HepG2 (cell line): ENCODE data around the gene NADK2. TPM values are rescaled to one million over a fixed set of nuclear protein-coding genes. Genes with fewer than 3 reads are reported as not detected.

Experiments
- ARNT ChIP-seq: fragments of 450-650 bp; IDR thresholded peaks from 2 replicates; pipeline ENCODE4 v1.6.1; 2017
- EZH2 ChIP-seq: conservative IDR thresholded peaks from 2 replicates; pipeline ENCODE4 v1.6.1; 2012; ENCODE audit warnings: mild to moderate bottlenecking, low read depth, low read length, moderate library complexity
- FOXK2 ChIP-seq: fragments of 450-650 bp; IDR thresholded peaks from 2 replicates; pipeline ENCODE4 v1.6.1; 2016
- HNRNPLL ChIP-seq: fragments of 200-400 bp; formaldehyde crosslinking; IDR thresholded peaks from 2 replicates; pipeline ENCODE4 v1.6.1; 2017; ENCODE audit warnings: mild to moderate bottlenecking, low read depth, low read length; ENCODE audit not compliant: poor library complexity, severe bottlenecking
- NR2F6 ChIP-seq, 2 experiments: IDR thresholded peaks; 2 replicates each; pipeline ENCODE4 v1.6.1; 2016; ENCODE audit warnings: antibody characterized with exemption in 1 of 2, mild to moderate bottlenecking in 1 of 2
- PAF1 ChIP-seq: IDR thresholded peaks from 2 replicates; pipeline ENCODE4 v1.6.1; 2016; ENCODE audit warnings: missing genetic modification reagents, missing compliant biosample characterization
- PHF21A ChIP-seq: sonication (generic); formaldehyde crosslinking; IDR thresholded peaks from 2 replicates; pipeline ENCODE4 v1.5.0; 2020; ENCODE audit warnings: mild to moderate bottlenecking, missing genetic modification reagents
- POLR2A ChIP-seq, 2 experiments: IDR thresholded peaks; 2 replicates each; pipeline ENCODE4 v1.6.1; 2011; ENCODE audit warnings: low read depth in 2 of 2, low read length in 2 of 2, mild to moderate bottlenecking in 1 of 2, moderate library complexity in 1 of 2; ENCODE audit not compliant: insufficient read depth in 1 of 2
- ZMYM4 ChIP-seq: sonication (generic); formaldehyde crosslinking; IDR thresholded peaks from 2 replicates; pipeline ENCODE4 v1.8.1; 2023; ENCODE audit warnings: mild to moderate bottlenecking, missing genetic modification reagents
- ZNF230 ChIP-seq: sonication (generic); formaldehyde crosslinking; IDR thresholded peaks from 2 replicates; pipeline ENCODE4 v1.4.0; 2020; ENCODE audit warnings: mild to moderate bottlenecking, missing genetic modification reagents
- ZNF326 ChIP-seq: sonication (generic); formaldehyde crosslinking; IDR thresholded peaks from 2 replicates; pipeline ENCODE4 v1.4.0; 2020; ENCODE audit warnings: missing genetic modification reagents, borderline replicate concordance
- ZNF660 ChIP-seq: sonication (generic); formaldehyde crosslinking; IDR thresholded peaks from 2 replicates; pipeline ENCODE4 v1.5.1; 2020; ENCODE audit warnings: mild to moderate bottlenecking, low read depth, missing genetic modification reagents, borderline replicate concordance
- ZSCAN29 ChIP-seq: sonication (generic); formaldehyde crosslinking; conservative IDR thresholded peaks from 2 replicates; pipeline ENCODE4 v1.4.0; 2020; ENCODE audit warnings: mild to moderate bottlenecking, missing genetic modification reagents
- polyA plus RNA-seq, 8 experiments: library from polyadenylated mRNA; depleted of rRNA in 3 of 8; stranded (reverse) in 7 of 8; unstranded in 1 of 8; fragments of >200 nt; fragmentation: Illumina TruSeq in 4 of 8; extraction: Trizol in 4 of 8; gene quantifications; 2 replicates each; pipeline versions ENCODE4 v1.2.1 to v1.2.3, GENCODE V29; 2011 to 2016; ENCODE audit warnings: low read depth in 4 of 8, missing spikeins in 1 of 8, mixed read lengths in 1 of 8; ENCODE audit not compliant: insufficient read depth in 1 of 8
- total RNA-seq, 5 experiments: library from RNA; depleted of rRNA; stranded (reverse); fragments of >200 nt; fragmentation: Illumina TruSeq; extraction: Trizol; gene quantifications; 2 replicates each; pipeline ENCODE4 v1.2.3, GENCODE V29; 2016; ENCODE audit warnings: low read depth in 1 of 5
- TF ChIP-seq, protein P1 (sequence below): sonication (generic); formaldehyde crosslinking; conservative IDR thresholded peaks from 2 replicates; pipeline ENCODE4 v1.8.1; 2023; ENCODE audit warnings: missing genetic modification reagents
- TF ChIP-seq, protein P2 (sequence below): IDR thresholded peaks from 2 replicates; pipeline ENCODE4 v1.6.1; 2016; ENCODE audit warnings: low read depth
- TF ChIP-seq, protein P3 (sequence below): IDR thresholded peaks from 2 replicates; pipeline ENCODE4 v1.6.1; 2012; ENCODE audit warnings: low read depth, low read length, improper control_type of control experiment
- TF ChIP-seq, protein P4 (sequence below): sonication (generic); formaldehyde crosslinking; IDR thresholded peaks from 2 replicates; pipeline ENCODE4 v1.5.1; 2020; ENCODE audit warnings: mild to moderate bottlenecking, missing genetic modification reagents, borderline replicate concordance
- TF ChIP-seq, protein P5 (sequence below): sonication (generic); formaldehyde crosslinking; IDR thresholded peaks from 2 replicates; pipeline ENCODE4 v1.4.0; 2020; ENCODE audit warnings: low read depth, mild to moderate bottlenecking, missing genetic modification reagents

NADK2 gene
- total and polyA plus RNA-seq, 2 of the 13 experiments (the other 11 are each of a cell fraction or from before 2014, with no cell fraction given): 13.9 to 71.4 TPM

DNA sequence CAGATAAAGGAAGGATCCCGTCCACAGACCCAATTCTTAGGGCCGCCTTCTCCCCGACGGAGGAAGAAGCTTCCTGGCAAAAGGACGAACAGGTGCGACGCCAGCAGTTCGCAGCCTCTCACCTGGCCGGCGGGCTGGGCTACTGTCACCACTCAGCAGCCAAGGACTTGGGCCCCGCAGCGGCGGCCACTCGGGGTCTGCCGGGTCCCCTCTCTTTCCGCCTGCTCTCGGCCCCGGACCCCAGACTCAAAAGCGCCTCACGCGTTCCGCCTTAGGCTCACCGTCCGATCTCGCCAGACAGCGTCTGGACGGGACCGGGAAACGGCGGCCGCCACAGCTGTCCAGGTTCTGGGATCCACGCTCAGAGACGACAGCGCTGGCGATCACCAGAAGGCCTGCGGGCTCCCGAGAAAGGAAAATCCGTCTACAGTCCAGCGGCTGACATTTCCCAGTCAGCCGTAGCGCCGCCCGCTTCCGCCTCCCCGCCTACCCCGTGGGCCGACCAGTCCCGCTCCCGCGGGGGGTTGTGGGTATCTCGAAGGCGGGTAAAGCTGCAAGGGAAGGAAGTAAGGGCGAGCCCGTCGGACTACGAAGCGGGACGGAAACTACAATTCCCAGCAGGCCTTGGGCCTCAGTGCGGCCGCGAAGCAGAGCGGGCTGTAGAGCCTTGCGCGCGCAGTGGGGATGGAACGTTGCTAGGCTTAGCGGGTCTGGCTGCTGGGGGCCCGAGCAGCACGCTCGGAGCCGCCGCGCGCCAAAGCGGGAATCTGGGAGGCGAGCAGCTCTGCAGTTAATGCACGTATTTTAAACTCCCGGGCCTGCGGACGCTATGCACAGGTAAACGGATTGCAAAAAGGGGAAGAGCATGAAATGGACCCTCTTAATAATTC is 90.0 kb downstream of the NADK2 start, which contains the start of the genes LMBRD2 and SKP2 (continued):
- TF ChIP-seq PAF1 (CRISPR knock-in tag) (no peak), POLR2A (IDR thresholded peaks at IDR 0.05; ENCODE audit: insufficient read depth in 1 of 2, low read depth in 2 of 2, low read length in 2 of 2) (peak; percentile 72 to 81), ZNF326 (no peak), HNRNPLL (peak; percentile 82), ARNT (no peak), ZNF230 (peak; percentile 63; the same call in 1 of the 2 replicates), FOXK2 (0 out of 2 replicates have a peak, but pooled peaks have one; percentile 18), PHF21A (0 out of 2 replicates have a peak, but pooled peaks have one; percentile 17), ZSCAN29 (peak; percentile 37; the same call in 1 of the 2 replicates), NR2F6 (IDR thresholded peaks at IDR 0.05) (no peak), NR2F6 (CRISPR knock-in tag; IDR thresholded peaks at IDR 0.05) (0 out of 2 replicates have a peak, but pooled peaks have one; percentile 29), ZNF660 (no peak), ZMYM4 (peak; percentile 84), EZH2 (no peak)
- TF ChIP-seq, protein P1, sequence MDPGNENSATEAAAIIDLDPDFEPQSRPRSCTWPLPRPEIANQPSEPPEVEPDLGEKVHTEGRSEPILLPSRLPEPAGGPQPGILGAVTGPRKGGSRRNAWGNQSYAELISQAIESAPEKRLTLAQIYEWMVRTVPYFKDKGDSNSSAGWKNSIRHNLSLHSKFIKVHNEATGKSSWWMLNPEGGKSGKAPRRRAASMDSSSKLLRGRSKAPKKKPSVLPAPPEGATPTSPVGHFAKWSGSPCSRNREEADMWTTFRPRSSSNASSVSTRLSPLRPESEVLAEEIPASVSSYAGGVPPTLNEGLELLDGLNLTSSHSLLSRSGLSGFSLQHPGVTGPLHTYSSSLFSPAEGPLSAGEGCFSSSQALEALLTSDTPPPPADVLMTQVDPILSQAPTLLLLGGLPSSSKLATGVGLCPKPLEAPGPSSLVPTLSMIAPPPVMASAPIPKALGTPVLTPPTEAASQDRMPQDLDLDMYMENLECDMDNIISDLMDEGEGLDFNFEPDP (CRISPR knock-in tag): no peak
- TF ChIP-seq, protein P2, sequence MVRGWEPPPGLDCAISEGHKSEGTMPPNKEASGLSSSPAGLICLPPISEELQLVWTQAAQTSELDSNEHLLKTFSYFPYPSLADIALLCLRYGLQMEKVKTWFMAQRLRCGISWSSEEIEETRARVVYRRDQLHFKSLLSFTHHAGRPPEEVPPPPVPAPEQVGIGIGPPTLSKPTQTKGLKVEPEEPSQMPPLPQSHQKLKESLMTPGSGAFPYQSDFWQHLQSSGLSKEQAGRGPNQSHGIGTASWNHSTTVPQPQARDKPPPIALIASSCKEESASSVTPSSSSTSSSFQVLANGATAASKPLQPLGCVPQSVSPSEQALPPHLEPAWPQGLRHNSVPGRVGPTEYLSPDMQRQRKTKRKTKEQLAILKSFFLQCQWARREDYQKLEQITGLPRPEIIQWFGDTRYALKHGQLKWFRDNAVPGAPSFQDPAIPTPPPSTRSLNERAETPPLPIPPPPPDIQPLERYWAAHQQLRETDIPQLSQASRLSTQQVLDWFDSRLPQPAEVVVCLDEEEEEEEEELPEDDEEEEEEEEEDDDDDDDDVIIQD (CRISPR knock-in tag): peak; percentile 68; the same call in 1 of the 2 replicates
- TF ChIP-seq, protein P3, sequence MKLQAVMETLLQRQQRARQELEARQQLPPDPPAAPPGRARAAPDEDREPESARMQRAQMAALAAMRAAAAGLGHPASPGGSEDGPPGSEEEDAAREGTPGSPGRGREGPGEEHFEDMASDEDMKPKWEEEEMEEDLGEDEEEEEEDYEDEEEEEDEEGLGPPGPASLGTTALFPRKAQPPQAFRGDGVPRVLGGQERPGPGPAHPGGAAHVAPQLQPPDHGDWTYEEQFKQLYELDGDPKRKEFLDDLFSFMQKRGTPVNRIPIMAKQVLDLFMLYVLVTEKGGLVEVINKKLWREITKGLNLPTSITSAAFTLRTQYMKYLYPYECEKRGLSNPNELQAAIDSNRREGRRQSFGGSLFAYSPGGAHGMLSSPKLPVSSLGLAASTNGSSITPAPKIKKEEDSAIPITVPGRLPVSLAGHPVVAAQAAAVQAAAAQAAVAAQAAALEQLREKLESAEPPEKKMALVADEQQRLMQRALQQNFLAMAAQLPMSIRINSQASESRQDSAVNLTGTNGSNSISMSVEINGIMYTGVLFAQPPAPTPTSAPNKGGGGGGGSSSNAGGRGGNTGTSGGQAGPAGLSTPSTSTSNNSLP: no peak
- TF ChIP-seq, protein P4, sequence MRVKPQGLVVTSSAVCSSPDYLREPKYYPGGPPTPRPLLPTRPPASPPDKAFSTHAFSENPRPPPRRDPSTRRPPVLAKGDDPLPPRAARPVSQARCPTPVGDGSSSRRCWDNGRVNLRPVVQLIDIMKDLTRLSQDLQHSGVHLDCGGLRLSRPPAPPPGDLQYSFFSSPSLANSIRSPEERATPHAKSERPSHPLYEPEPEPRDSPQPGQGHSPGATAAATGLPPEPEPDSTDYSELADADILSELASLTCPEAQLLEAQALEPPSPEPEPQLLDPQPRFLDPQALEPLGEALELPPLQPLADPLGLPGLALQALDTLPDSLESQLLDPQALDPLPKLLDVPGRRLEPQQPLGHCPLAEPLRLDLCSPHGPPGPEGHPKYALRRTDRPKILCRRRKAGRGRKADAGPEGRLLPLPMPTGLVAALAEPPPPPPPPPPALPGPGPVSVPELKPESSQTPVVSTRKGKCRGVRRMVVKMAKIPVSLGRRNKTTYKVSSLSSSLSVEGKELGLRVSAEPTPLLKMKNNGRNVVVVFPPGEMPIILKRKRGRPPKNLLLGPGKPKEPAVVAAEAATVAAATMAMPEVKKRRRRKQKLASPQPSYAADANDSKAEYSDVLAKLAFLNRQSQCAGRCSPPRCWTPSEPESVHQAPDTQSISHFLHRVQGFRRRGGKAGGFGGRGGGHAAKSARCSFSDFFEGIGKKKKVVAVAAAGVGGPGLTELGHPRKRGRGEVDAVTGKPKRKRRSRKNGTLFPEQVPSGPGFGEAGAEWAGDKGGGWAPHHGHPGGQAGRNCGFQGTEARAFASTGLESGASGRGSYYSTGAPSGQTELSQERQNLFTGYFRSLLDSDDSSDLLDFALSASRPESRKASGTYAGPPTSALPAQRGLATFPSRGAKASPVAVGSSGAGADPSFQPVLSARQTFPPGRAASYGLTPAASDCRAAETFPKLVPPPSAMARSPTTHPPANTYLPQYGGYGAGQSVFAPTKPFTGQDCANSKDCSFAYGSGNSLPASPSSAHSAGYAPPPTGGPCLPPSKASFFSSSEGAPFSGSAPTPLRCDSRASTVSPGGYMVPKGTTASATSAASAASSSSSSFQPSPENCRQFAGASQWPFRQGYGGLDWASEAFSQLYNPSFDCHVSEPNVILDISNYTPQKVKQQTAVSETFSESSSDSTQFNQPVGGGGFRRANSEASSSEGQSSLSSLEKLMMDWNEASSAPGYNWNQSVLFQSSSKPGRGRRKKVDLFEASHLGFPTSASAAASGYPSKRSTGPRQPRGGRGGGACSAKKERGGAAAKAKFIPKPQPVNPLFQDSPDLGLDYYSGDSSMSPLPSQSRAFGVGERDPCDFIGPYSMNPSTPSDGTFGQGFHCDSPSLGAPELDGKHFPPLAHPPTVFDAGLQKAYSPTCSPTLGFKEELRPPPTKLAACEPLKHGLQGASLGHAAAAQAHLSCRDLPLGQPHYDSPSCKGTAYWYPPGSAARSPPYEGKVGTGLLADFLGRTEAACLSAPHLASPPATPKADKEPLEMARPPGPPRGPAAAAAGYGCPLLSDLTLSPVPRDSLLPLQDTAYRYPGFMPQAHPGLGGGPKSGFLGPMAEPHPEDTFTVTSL (CRISPR knock-in tag): no peak
- TF ChIP-seq, protein P5, sequence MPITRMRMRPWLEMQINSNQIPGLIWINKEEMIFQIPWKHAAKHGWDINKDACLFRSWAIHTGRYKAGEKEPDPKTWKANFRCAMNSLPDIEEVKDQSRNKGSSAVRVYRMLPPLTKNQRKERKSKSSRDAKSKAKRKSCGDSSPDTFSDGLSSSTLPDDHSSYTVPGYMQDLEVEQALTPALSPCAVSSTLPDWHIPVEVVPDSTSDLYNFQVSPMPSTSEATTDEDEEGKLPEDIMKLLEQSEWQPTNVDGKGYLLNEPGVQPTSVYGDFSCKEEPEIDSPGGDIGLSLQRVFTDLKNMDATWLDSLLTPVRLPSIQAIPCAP (CRISPR knock-in tag): no peak
